Dermis microvascular lymphatic vessel endothelial cell (primary cell): Measurements from ENCODE around the gene SLC22A13. TPM values are rescaled to one million over a fixed set of nuclear protein-coding genes. Genes with fewer than 3 reads are reported as not detected.

Experiments used
- total RNA-seq: library from RNA; depleted of rRNA; stranded (reverse); fragments of >200 nt; gene quantifications from 2 replicates; pipeline ENCODE4 v1.2.1, GENCODE V29; 2014

SLC22A13 gene
- total RNA-seq, 1 donor from 2014 or later, result under 0.01 TPM

Other genes starting within 250 kb of the SLC22A13 start
- gene PLCD1, start 236.2 kb upstream of the SLC22A13 start, total RNA-seq, result 13.2 and 13.7 TPM in 2 replicates
- under 0.01 TPM in 2 replicates for gene DLEC1, start 226.6 kb upstream of the SLC22A13 start, total RNA-seq
- gene ACAA1, start 128.7 kb upstream of the SLC22A13 start, total RNA-seq, result 34.9 and 45.1 TPM in 2 replicates
- gene MYD88, start 127.2 kb upstream of the SLC22A13 start, total RNA-seq, result 17.5 and 19.1 TPM in 2 replicates
- 24.7 and 28.2 TPM in 2 replicates for gene OXSR1, start 100.3 kb upstream of the SLC22A13 start, total RNA-seq
- gene SLC22A14, start 16.5 kb downstream of the SLC22A13 start, total RNA-seq, result under 0.01 TPM in 1 of 2 replicates, not detected in the other
- 1.4 and 1.7 TPM in 2 replicates for gene XYLB, start 81.0 kb downstream of the SLC22A13 start, total RNA-seq
- gene ACVR2B, start 188.1 kb downstream of the SLC22A13 start, total RNA-seq, result 2.7 and 3.3 TPM in 2 replicates
- gene EXOG, start 230.5 kb downstream of the SLC22A13 start, total RNA-seq, result 6.4 and 6.7 TPM in 2 replicates